Measurements from ENCODE around the gene GALE. TPM values are rescaled to one million over a fixed set of nuclear protein-coding genes. Genes with fewer than 3 reads are reported as not detected.

The GALE gene
- total and polyA plus RNA-seq, 2 of the 13 experiments (the other 11 are each of a cell fraction or from before 2014, with no cell fraction given) = 85.2 to 88.4 TPM

DNA sequence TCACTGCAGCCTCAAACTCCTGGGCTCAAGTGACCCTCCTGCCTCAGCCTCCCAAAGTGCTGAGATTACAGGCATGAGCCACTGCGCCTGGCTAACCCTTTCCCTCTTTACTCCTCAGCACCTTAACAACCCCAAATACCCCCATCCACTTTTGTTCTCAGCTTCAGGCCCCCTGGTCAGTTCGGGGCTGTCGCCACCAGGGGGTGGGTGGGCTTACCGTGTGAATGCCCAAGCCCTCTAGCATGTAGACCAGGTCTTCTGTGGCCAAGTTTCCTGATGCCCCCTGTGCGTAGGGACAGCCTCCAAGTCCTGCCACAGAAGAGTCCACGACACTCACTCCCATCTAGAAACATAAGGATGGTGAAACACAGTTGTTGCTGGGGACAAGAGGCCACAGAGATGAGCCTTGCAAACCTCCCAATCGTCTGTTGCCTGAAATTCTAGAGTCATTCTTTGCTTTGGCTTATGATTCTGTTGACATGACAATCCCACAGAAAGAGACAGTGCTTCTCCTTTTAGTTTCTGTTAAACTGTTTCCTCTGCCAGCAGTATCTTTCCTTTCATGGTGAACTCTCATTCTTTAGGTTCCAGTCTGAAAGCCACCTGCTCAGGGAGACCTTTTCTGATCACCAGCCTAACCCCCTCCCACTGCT is 3.8 kb upstream of the GALE start (continued):
- no peak for TF ChIP-seq ADNP (CRISPR knock-in tag; IDR thresholded peaks at IDR 0.05)
- TF ChIP-seq ZNF564 (CRISPR knock-in tag; IDR thresholded peaks at IDR 0.05) = no peak
- TF ChIP-seq PITX1 (CRISPR knock-in tag; IDR thresholded peaks at IDR 0.05) = no peak
- no peak for TF ChIP-seq ATF2 (CRISPR knock-in tag; IDR thresholded peaks at IDR 0.05)
- 0 out of 2 replicates have a peak, but pooled peaks have one; percentile 19 for TF ChIP-seq RAD21 (CRISPR knock-in tag; IDR thresholded peaks at IDR 0.05)
- TF ChIP-seq ZNF790 (CRISPR knock-in tag; IDR thresholded peaks at IDR 0.05; ENCODE audit: borderline replicate concordance) = no peak
- TF ChIP-seq SPEN (CRISPR knock-in tag; IDR thresholded peaks at IDR 0.05; ENCODE audit: low read depth) = no peak
- no peak for TF ChIP-seq KDM3A (CRISPR knock-in tag; IDR thresholded peaks at IDR 0.05; ENCODE audit: low read depth)
- no peak for TF ChIP-seq ZNF256 (CRISPR knock-in tag; conservative IDR thresholded peaks at IDR 0.05)
- TF ChIP-seq SKI (IDR thresholded peaks at IDR 0.05; ENCODE audit: partially characterized antibody) = no peak
- TF ChIP-seq ZNF17 (CRISPR knock-in tag; IDR thresholded peaks at IDR 0.05) = no peak

GRCh38 chr1:23803674-23804073 is 3.1 kb upstream of the GALE start:
- H3K36me3 ChIP-seq (replicated peaks in 1 of 2; ENCODE audit: control insufficient read depth in 1 of 2, insufficient read depth in 2 of 2, low read length in 2 of 2) = peaks cover 2 to 3% of the 10 kb centered on the region in 2 experiments; a peak in 3 of 5 replicates
- no peak for DNase-seq (ENCODE audit: low spot score)
- no peak for ATAC-seq
- no peak overlapping the region for H3K9ac ChIP-seq (ENCODE audit: insufficient read depth, low read depth, low read length)
- H3K4me1 ChIP-seq (ENCODE audit: insufficient read depth, low read length) = peaks cover 69% of the 10 kb centered on the region
- H3K4me2 ChIP-seq (ENCODE audit: low read depth, low read length) = no peak overlapping the region
- POLR2A ChIA-PET = interaction anchor here (0.8 to 10.9 kb wide), 3 partner anchors 21 to 113 kb away, joined by 4 to 154 read pairs (median 4); partner anchors contain the start of genes HMGCL and PITHD1
- H3K27me3 ChIP-seq (ENCODE audit: control insufficient read depth in 1 of 2, insufficient read depth in 2 of 2, low read length in 2 of 2) = no peaks in the 10 kb centered on the region; a peak in 1 of 5 replicates
- H3K4me3 ChIP-seq (replicated peaks in 1 of 3; ENCODE audit: insufficient read depth in 1 of 3, low read depth in 2 of 3, low read length in 3 of 3) = no peak overlapping the region
- WGBS (ENCODE audit: low lambda C conversion rate) = 86% methylated on average over 5 of the region's 5 CpGs
- H3K79me2 ChIP-seq (ENCODE audit: insufficient read depth, low read length) = peaks cover 9% of the 10 kb centered on the region
- H4K20me1 ChIP-seq (ENCODE audit: insufficient read depth, low read length) = peaks cover 5% of the 10 kb centered on the region; the same call in 1 of the 2 replicates
- in situ Hi-C loops (cut with HindIII; ENCODE audit: extremely low pct_ligation_motif_present, low pct_unique_long_range_greater_than_20kb) (no loop called here), intact Hi-C loops (cut with micrococcal nuclease; ENCODE audit: unreplicated experiment) (loop anchor here (5.0 kb wide), 1 partner anchor 64 kb away; the partner anchor contains the start of gene FUCA1)
- H3K27ac ChIP-seq (ENCODE audit: extremely low read length, insufficient read depth, low read length) = no peak overlapping the region
- H2AFZ ChIP-seq (ENCODE audit: low read length) = no peak overlapping the region
- no TSS peak for BruUV-seq (replicated peaks)
- no peaks in the 10 kb centered on the region for H3K9me3 ChIP-seq (ENCODE audit: low read length)
- FAIRE-seq = peak; percentile 8
- CTCF ChIA-PET (ENCODE audit: low intra/inter-chr PET ratio, low total read pairs) = interaction anchor here (0.6 kb wide), 1 partner anchor 64 kb away, joined by 3 read pairs; the partner anchor contains the start of gene FUCA1
- TF ChIP-seq ZBTB33 (CRISPR knock-in tag; IDR thresholded peaks at IDR 0.05) (peak; percentile 95), SNAPC4 (CRISPR knock-in tag; IDR thresholded peaks at IDR 0.05) (no peak), SAP130 (CRISPR knock-in tag; IDR thresholded peaks at IDR 0.05; ENCODE audit: low read depth) (peak; percentile 38; the same call in 1 of the 2 replicates), PRMT3 (CRISPR knock-in tag; IDR thresholded peaks at IDR 0.05; ENCODE audit: borderline replicate concordance, low read depth) (no peak)
